Measurements from ENCODE around the gene KRT25. TPM values are rescaled to one million over a fixed set of nuclear protein-coding genes. Genes with fewer than 3 reads are reported as not detected.

Gene KRT25
- not detected in 2 replicates for polyA plus RNA-seq (2013)

GRCh38 chr17:40755231-40755630, at the start of gene KRT25:
Gene KRT25 (minus strand): TSS chr17:40755331. CDS start chr17:40755271, 60 bp downstream.
- H2BK12ac ChIP-seq (ENCODE audit: low read length), result no peak within 1 kb of the TSS

GRCh38 chr17:40803617-40804082, 48.5 kb upstream of the KRT25 start:
- DNase-seq, result peak; percentile 73 to 89
- H4K91ac ChIP-seq (ENCODE audit: low read depth, low read length), result no peak overlapping the region
- no peak overlapping the region for H3K27ac ChIP-seq (ENCODE audit: low read depth, low read length)
- no peak overlapping the region for H3K18ac ChIP-seq (ENCODE audit: low read length)
- H4K12ac ChIP-seq (ENCODE audit: low read depth, low read length), result no peak overlapping the region
- H3K36me3 ChIP-seq (ENCODE audit: control insufficient read depth in 1 of 2, insufficient read depth in 2 of 2, low read length in 2 of 2), result no peaks in the 10 kb centered on the region
- no peak overlapping the region for H2AK5ac ChIP-seq (ENCODE audit: low read length)
- H4K8ac ChIP-seq (ENCODE audit: low read depth, low read length), result no peak overlapping the region
- H2BK5ac ChIP-seq (ENCODE audit: low read depth, low read length, poor library complexity), result no peak overlapping the region
- H3K4me1 ChIP-seq (ENCODE audit: control insufficient read depth in 1 of 2, insufficient read depth in 2 of 2, low read length in 2 of 2), result no peaks in the 10 kb centered on the region
- H2AFZ ChIP-seq (ENCODE audit: insufficient read depth, low read length, poor library complexity), result no peak overlapping the region
- no CpG with 5 or more reads among the region's 13 CpGs for WGBS (ENCODE audit: extremely low coverage, insufficient coverage, insufficient read length)
- H3K27me3 ChIP-seq (ENCODE audit: insufficient read depth, low read length), result no peaks in the 10 kb centered on the region
- no peak overlapping the region for H3K4me2 ChIP-seq (ENCODE audit: low read length)
- H3K4ac ChIP-seq (ENCODE audit: low read depth, low read length), result no peak overlapping the region
- no peak overlapping the region for H3K4me3 ChIP-seq (ENCODE audit: low read depth, low read length)
- no peak overlapping the region for H3K23ac ChIP-seq (ENCODE audit: low read length)
- H2BK12ac ChIP-seq (ENCODE audit: low read length), result no peak overlapping the region
- no peak overlapping the region for H3K9ac ChIP-seq (ENCODE audit: low read length)
- H3K79me2 ChIP-seq (ENCODE audit: control insufficient read depth, insufficient read depth, low read length, poor library complexity), result no peaks in the 10 kb centered on the region
- H3K79me1 ChIP-seq (ENCODE audit: low read length), result no peaks in the 10 kb centered on the region
- no peak overlapping the region for H3K14ac ChIP-seq (ENCODE audit: low read length)
- H2BK120ac ChIP-seq (ENCODE audit: insufficient read depth, low read length, poor library complexity), result no peak overlapping the region
- H3K9me3 ChIP-seq (ENCODE audit: insufficient read depth, low read depth, low read length), result no peaks in the 10 kb centered on the region

More at GRCh38 chr17:40755231-40755630, at the start of gene KRT25:
- DNase-seq, result no peak
- no peaks in the 10 kb centered on the region for H3K36me3 ChIP-seq (ENCODE audit: control insufficient read depth in 1 of 2, insufficient read depth in 2 of 2, low read length in 2 of 2)
- no peak within 1 kb of the TSS for H3K9ac ChIP-seq (ENCODE audit: low read length)
- H3K4ac ChIP-seq (ENCODE audit: low read depth, low read length), result no peak within 1 kb of the TSS
- H3K18ac ChIP-seq (ENCODE audit: low read length), result no peak within 1 kb of the TSS
- no peaks in the 10 kb centered on the region for H3K9me3 ChIP-seq (ENCODE audit: insufficient read depth, low read depth, low read length)
- H4K91ac ChIP-seq (ENCODE audit: low read depth, low read length), result no peak within 1 kb of the TSS
- H4K12ac ChIP-seq (ENCODE audit: low read depth, low read length), result no peak within 1 kb of the TSS
- H3K79me2 ChIP-seq (ENCODE audit: control insufficient read depth, insufficient read depth, low read length, poor library complexity), result no peaks in the 10 kb centered on the region
- no peak within 1 kb of the TSS for H3K27ac ChIP-seq (ENCODE audit: low read depth, low read length)
- H2AK5ac ChIP-seq (ENCODE audit: low read length), result no peak within 1 kb of the TSS
- no peak within 1 kb of the TSS for H4K8ac ChIP-seq (ENCODE audit: low read depth, low read length)
- no peak within 1 kb of the TSS for H2BK120ac ChIP-seq (ENCODE audit: insufficient read depth, low read length, poor library complexity)
- H3K4me3 ChIP-seq (ENCODE audit: low read depth, low read length), result no peak within 1 kb of the TSS
- no peaks in the 10 kb centered on the region for H3K27me3 ChIP-seq (ENCODE audit: insufficient read depth, low read length)
- H3K79me1 ChIP-seq (ENCODE audit: low read length), result no peaks in the 10 kb centered on the region
- no CpG with 5 or more reads among the region's 4 CpGs for WGBS (ENCODE audit: extremely low coverage, insufficient coverage, insufficient read length)
- H2AFZ ChIP-seq (ENCODE audit: insufficient read depth, low read length, poor library complexity), result no peak within 1 kb of the TSS
- no peak within 1 kb of the TSS for H3K23ac ChIP-seq (ENCODE audit: low read length)
- no peak within 1 kb of the TSS for H3K14ac ChIP-seq (ENCODE audit: low read length)
- H3K4me1 ChIP-seq (ENCODE audit: control insufficient read depth in 1 of 2, insufficient read depth in 2 of 2, low read length in 2 of 2), result no peaks in the 10 kb centered on the region
- H2BK5ac ChIP-seq (ENCODE audit: low read depth, low read length, poor library complexity), result no peak within 1 kb of the TSS
- no peak within 1 kb of the TSS for H3K4me2 ChIP-seq (ENCODE audit: low read length)

- H3K14ac ChIP-seq (ENCODE audit: low read length), result no peak overlapping the region
- no peak overlapping the region for H4K91ac ChIP-seq (ENCODE audit: low read depth, low read length)
- H3K4me3 ChIP-seq (ENCODE audit: low read depth, low read length), result no peak overlapping the region
- no peak overlapping the region for H2AK5ac ChIP-seq (ENCODE audit: low read length)
- no peak overlapping the region for H3K18ac ChIP-seq (ENCODE audit: low read length)
- no peak overlapping the region for H3K27ac ChIP-seq (ENCODE audit: low read depth, low read length)
- no peak overlapping the region for H4K8ac ChIP-seq (ENCODE audit: low read depth, low read length)
- H2AFZ ChIP-seq (ENCODE audit: insufficient read depth, low read length, poor library complexity), result no peak overlapping the region
- WGBS (ENCODE audit: extremely low coverage, insufficient coverage, insufficient read length), result no CpG with 5 or more reads among the region's 2 CpGs
- no peaks in the 10 kb centered on the region for H3K9me3 ChIP-seq (ENCODE audit: insufficient read depth, low read depth, low read length)
- no peak overlapping the region for H2BK120ac ChIP-seq (ENCODE audit: insufficient read depth, low read length, poor library complexity)
- no peaks in the 10 kb centered on the region for H3K79me1 ChIP-seq (ENCODE audit: low read length)
- H2BK5ac ChIP-seq (ENCODE audit: low read depth, low read length, poor library complexity), result no peak overlapping the region
- no peak overlapping the region for H4K12ac ChIP-seq (ENCODE audit: low read depth, low read length)
- no peak overlapping the region for H3K23ac ChIP-seq (ENCODE audit: low read length)
- H3K27me3 ChIP-seq (ENCODE audit: insufficient read depth, low read length), result no peaks in the 10 kb centered on the region
- H3K9ac ChIP-seq (ENCODE audit: low read length), result no peak overlapping the region
- no peaks in the 10 kb centered on the region for H3K79me2 ChIP-seq (ENCODE audit: control insufficient read depth, insufficient read depth, low read length, poor library complexity)
- no peaks in the 10 kb centered on the region for H3K4me1 ChIP-seq (ENCODE audit: control insufficient read depth in 1 of 2, insufficient read depth in 2 of 2, low read length in 2 of 2)
- H3K4ac ChIP-seq (ENCODE audit: low read depth, low read length), result no peak overlapping the region
- H2BK12ac ChIP-seq (ENCODE audit: low read length), result no peak overlapping the region
- DNase-seq, result no peak
- H3K36me3 ChIP-seq (ENCODE audit: control insufficient read depth in 1 of 2, insufficient read depth in 2 of 2, low read length in 2 of 2), result no peaks in the 10 kb centered on the region
- H3K4me2 ChIP-seq (ENCODE audit: low read length), result no peak overlapping the region
Measured at GRCh38 chr17:40801157-40801556, 46.0 kb upstream of the KRT25 start.

GRCh38 chr17:40800381-40800780, 45.2 kb upstream of the KRT25 start:
- H3K27ac ChIP-seq (ENCODE audit: low read depth, low read length), result no peak overlapping the region
- H3K9me3 ChIP-seq (ENCODE audit: insufficient read depth, low read depth, low read length), result no peaks in the 10 kb centered on the region
- H2BK5ac ChIP-seq (ENCODE audit: low read depth, low read length, poor library complexity), result no peak overlapping the region
- no peak overlapping the region for H3K18ac ChIP-seq (ENCODE audit: low read length)
- H4K91ac ChIP-seq (ENCODE audit: low read depth, low read length), result no peak overlapping the region
- no peaks in the 10 kb centered on the region for H3K79me1 ChIP-seq (ENCODE audit: low read length)
- no peak overlapping the region for H2AK5ac ChIP-seq (ENCODE audit: low read length)
- H4K8ac ChIP-seq (ENCODE audit: low read depth, low read length), result no peak overlapping the region
- no peak overlapping the region for H3K4ac ChIP-seq (ENCODE audit: low read depth, low read length)
- no peak for DNase-seq
- no peaks in the 10 kb centered on the region for H3K27me3 ChIP-seq (ENCODE audit: insufficient read depth, low read length)
- H2BK120ac ChIP-seq (ENCODE audit: insufficient read depth, low read length, poor library complexity), result no peak overlapping the region
- no peak overlapping the region for H3K4me2 ChIP-seq (ENCODE audit: low read length)
- H3K36me3 ChIP-seq (ENCODE audit: control insufficient read depth in 1 of 2, insufficient read depth in 2 of 2, low read length in 2 of 2), result no peaks in the 10 kb centered on the region
- H3K79me2 ChIP-seq (ENCODE audit: control insufficient read depth, insufficient read depth, low read length, poor library complexity), result no peaks in the 10 kb centered on the region
- H3K14ac ChIP-seq (ENCODE audit: low read length), result no peak overlapping the region
- no peaks in the 10 kb centered on the region for H3K4me1 ChIP-seq (ENCODE audit: control insufficient read depth in 1 of 2, insufficient read depth in 2 of 2, low read length in 2 of 2)
- WGBS (ENCODE audit: extremely low coverage, insufficient coverage, insufficient read length), result no CpG with 5 or more reads among the region's 1 CpG
- no peak overlapping the region for H3K4me3 ChIP-seq (ENCODE audit: low read depth, low read length)
- H3K23ac ChIP-seq (ENCODE audit: low read length), result no peak overlapping the region
- no peak overlapping the region for H4K12ac ChIP-seq (ENCODE audit: low read depth, low read length)
- no peak overlapping the region for H2AFZ ChIP-seq (ENCODE audit: insufficient read depth, low read length, poor library complexity)
- no peak overlapping the region for H3K9ac ChIP-seq (ENCODE audit: low read length)
- no peak overlapping the region for H2BK12ac ChIP-seq (ENCODE audit: low read length)
